OCI-LY7 (cell line): ENCODE measurements around the gene MYMX.

Experiments used
- CTCF ChIP-seq: fragments of 200-600 bp; sonication (generic); conservative IDR thresholded peaks from 2 replicates; pipeline ENCODE4 v1.5.1; 2014; ENCODE audit warnings: mild to moderate bottlenecking, antibody characterized with exemption, low read length, moderate library complexity, mixed read lengths
- EZH2phosphoT487 ChIP-seq: fragments of 200-600 bp; sonication (generic); IDR thresholded peaks from 2 replicates; pipeline ENCODE4 v1.6.1; 2018; ENCODE audit warnings: low read depth, borderline replicate concordance, mild to moderate bottlenecking, mixed run types, antibody characterized with exemption, low read length, moderate library complexity, mixed read lengths

GRCh38 chr6:44228433-44228832 lies 11.7 kb downstream of the MYMX start:
- TF ChIP-seq CTCF (no peak), EZH2phosphoT487 (no peak)
